ENCODE measurements around the gene TTC39C.
"Not testable (repeated sequence)": the region's sequence is repeated elsewhere in the genome, so short reads cannot be mapped to it uniquely, and the experiment has no call there.

The TTC39C gene

DNA sequence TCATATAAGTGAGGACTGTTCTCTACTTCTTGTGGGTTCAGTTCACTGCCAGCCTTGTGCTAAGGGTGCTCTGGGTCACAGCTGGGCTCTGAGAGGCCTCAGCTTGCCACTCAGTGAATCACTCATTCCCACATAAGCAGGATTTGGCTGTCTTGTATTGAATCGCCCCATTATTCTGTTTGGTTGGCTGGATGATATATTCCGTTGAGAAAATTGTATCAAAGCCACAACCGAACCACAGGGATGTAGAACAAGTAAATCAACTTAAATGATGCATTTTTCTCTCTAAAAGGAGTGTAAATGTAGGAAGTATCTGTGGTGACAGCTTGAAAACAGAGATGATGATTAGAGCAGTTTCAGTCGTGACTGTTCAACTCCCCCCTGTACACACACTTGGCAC lies 39.6 kb downstream of the TTC39C start:
- peak; percentile 14 for DNase-seq (ENCODE audit: low spot score)

DNA sequence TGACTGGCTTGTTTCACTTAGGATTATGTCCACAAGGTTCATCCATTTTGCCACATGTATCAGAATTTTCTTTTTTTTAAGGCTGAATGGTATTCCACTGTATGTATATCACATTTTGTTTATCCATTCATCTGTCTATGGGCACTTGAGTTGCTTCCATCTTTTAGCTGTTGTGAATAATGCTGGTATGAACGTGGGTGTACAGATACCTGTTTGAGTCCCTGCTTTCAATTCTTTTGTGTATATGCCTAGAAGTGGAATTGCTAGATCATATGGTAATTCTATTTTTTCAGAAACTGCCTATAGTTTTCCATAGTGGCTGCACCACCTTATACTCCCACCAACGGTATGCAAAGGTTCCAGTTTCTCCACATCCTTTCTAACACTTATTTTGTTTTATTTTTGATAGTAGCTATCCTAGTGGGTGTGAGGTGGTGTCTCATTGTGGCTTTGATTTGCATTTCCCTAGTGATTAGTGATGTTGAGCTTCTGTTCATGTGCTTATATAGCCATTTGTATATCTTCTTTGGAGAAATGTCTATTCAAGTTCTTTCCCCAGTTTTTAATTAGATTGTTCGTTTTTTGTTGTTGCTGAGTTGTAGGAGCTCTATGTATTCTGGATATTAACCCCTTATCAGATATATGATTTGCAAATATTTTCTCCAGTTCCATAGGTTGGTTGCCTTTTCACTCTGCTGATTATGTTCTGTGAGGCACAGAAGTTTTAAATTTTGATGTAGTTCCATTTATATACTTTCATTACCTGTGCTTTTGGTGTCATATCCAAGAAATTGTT lies 40.7 kb downstream of the TTC39C start:
- DNase-seq (ENCODE audit: low spot score): no peak

DNA sequence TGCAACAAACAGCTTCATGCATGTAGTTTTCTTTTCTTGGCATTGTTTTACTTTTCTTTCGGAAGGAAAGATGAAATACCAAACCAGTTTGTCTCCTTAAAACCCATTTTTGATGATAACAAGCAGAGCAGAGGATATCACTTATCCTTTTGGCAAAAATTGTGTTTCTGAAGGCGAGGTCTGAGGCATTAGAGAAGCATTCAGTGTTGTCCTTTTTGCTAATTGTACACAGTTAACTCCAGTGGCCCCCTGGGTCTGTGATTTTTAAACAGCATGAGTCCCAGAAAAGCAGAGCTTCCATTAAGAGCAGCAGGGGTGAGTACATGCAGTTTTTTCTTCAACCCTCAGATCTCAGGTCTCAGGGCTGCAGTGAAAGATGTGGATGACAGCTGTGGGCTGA lies 41.3 kb downstream of the TTC39C start:
- DNase-seq (ENCODE audit: low spot score): no peak

DNA sequence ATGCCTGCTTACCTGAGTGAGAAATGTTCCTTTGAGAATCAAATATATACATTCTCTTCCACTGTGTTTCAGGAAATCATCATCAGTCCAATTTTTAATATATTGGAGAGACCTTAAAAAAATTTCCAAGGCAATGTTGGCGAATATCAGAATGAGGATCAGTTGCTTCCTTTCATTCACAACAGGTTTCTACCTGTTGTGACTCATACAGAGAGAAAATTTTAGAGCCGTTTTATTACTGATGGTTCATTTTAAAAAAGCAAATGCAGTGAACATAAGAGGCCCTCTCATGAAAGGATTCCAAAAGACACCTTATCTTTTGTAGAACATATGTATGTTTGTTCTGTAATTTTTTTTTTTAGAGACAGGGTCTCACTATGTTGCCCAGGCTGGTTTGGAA lies 42.0 kb downstream of the TTC39C start:
- DNase-seq (ENCODE audit: low spot score): no peak

DNA sequence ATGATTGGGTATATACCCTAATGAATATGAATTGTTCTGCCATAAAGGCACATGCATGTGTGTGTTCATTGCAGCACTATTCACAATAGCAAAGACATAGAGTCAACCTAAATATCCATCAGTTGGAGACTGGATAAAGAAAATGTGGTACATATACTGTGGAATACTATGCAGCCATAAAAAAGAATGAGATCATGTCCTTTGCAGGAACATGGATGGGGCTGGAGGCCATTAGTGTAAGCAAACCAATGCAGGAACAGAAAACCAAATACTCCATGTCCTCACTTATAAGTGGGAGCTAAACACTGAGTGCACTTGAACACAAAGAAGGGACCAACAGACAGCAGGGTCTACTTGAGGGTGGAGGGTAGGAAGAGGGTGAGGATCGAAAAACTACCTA lies 43.2 kb downstream of the TTC39C start:
- DNase-seq (ENCODE audit: low spot score): no peak

DNA sequence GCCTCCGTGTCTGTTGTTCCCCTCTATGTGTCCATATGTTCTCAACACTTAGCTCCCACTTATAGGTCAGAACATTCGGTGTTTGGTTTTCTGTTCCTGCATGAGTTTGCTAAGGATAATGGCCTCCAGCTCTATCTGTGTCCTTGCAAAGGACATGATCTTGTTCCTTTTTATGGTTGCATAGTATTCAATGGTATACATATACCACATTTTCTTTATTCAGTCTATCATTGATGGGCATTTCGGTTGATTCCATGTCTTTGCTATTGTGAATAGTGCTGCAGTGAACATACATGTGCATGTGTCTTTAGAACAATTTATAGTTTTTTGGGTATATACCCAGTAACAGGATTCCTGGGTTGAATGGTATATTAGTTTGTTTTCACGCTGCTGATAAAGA lies 44.8 kb downstream of the TTC39C start:
- DNase-seq (ENCODE audit: low spot score): not testable (repeated sequence)

DNA sequence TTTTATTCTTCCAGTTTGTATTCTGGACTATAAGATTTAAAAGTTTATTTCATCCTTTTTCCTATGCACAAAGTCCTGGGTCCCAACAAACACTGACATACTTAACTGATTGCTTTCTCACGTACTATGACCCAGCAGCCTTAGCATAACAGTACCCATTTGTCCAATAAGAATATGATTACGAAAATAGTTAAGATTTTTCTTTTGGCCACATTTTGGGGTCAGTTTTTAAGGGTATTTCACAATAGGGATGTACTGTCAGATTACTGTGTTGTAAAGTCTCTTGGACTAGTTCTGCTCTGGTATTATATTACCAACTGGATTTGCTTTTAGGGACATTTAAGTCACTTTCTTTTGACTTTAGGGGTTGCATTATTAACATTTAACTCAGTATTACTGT lies 46.1 kb downstream of the TTC39C start:
- no peak for DNase-seq (ENCODE audit: low spot score)

DNA sequence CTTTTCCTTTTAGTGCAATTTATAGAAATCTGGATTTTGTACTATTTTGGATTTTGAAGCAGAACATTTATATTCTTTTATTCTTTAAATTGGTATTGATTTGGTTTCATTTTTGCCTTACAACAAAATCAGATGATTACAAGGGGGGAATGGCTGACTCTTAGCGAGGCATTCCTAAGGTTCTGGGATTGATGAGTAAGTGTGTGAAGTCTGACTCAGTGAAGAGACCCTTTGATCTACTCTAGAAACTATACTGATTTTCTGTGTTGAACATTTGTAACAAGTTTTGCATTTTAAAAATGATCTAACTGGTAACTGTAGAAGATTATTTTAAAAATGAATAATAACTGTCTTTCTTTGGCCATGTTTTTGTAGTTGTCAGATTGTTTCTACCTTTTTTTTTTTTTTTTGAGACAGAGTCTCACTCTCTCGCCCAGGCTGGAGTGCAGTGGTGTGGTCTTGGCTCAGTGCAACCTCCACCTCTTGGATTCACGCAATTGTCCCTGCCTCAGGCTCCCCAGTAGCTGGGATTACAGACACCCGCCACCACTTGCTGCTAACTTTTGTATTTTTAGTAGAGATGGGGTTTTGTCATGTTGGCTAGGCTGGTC lies 48.7 kb downstream of the TTC39C start:
- peak; percentile 50 for DNase-seq (ENCODE audit: low spot score)

DNA sequence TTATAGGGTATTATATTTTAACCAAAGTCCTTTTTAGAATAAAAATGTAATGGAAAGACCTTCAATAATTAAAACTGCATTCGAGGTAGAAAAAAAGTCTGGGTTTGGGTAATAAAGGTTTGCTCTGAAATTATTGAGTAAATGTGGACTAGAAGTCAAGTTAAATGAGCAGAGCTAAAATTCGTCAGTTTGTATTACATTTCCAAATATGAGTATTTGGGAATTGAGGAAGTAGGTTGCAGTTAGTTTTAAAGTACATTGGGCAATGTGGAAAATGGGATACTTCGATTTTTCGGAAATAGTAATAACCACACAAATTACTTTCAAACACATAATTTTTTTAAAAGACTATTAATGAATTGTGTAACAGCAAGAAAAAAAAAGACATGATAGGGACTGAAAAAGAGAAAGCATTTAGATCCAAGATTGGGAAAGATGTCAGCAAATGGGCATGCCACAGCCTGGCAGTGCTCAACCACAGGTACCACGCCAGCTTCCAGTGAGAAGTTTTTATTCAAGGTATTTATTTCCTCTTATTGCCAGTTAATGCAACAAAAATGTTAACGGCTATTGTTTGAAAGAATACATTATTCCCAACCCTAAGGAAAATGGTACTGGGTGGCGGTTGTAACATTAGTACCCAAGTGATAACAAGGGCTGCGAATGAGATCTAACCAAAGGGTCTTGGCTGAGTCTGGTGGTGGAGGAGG lies 50.0 kb downstream of the TTC39C start:
- no peak for DNase-seq (ENCODE audit: low spot score)

DNA sequence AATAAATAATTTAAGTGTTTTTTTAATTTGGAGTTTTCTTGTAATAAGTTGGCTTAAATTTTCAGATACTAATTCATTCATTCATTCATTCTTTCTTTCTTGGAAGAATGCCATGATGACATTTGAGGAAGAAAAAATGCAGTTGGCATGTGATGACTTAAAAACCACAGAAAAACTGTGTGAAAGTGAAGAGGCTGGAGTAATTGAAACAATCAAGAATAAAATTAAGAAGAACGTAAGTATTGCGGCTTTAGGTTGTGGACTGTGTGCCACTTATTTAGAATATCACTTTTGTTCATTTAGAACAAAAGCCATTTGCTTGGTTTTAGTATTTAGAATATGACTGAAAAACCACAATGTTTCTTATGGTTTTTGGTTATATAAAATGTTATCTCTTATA lies 51.4 kb downstream of the TTC39C start:
- DNase-seq (ENCODE audit: low spot score): no peak

DNA sequence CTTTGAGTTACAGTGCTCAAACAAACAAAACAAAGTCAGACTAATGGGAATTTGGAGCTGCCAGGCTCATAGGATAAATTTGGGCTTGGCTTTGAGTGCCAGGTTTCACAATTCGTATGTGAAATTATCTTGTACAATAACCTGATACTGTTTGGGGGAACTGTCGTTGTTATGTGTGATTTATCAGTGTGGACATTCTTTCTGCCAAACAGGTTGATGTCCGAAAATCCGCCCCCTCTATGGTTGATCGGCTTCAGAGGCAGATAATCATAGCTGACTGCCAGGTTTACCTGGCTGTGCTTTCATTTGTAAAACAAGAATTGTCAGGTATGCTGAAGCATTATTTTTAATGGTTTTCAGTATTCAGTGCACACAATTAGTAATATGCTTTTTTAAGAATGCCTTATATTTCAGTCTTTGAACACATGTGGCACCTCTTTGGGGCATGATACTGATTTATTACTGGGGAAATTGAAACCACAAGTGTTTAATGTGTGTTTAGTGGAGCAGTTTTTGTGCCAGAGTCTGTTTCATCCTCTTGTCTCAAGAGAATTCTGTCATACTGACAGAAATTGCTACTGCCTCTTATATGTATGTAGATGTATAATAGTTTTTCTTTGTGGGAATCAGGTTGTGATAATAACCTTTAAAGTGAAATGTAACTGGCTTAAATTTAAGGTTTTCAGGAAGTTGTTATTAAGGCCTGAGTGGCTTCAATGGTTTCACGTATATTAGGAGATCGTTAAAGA lies 54.6 kb downstream of the TTC39C start:
- no peak for DNase-seq (ENCODE audit: low spot score)

DNA sequence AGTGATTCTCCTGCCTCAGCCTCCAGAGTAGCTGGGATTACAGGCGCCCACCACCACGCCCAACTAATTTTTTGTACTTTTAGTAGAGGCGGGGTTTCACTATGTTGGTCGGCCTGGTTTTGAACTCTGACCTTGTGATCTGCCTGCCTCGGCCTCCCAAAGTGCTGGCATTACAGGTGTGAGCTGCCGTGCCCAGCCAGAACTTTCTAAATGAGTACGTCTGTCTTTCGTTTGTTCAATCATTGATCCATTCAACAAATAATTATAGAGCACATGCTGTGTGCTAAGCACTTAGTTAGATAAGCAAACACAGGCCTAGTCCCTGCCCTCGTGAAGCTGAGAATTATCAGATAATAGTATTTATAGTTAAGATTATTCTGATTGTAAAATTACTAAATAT lies 56.5 kb downstream of the TTC39C start:
- no peak for DNase-seq (ENCODE audit: low spot score)

DNA sequence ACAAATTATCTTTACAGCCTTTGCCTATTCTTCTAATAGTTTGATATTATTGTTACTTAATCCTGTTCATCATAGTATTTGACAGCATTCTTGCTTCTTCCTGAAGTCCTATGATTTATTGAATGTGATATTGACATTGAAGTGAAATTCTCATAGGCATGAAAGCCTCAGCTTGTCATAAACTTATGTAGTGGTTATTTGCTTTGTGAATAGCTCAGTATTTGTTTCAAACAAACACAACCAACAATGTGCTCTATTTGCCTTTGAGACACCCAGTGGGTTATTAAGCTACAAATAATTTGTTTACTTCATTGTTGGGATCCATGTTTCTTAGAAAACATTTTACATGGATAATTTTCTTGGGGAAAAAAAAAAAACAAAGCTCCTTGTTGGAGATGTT lies 57.2 kb downstream of the TTC39C start:
- no peak for DNase-seq (ENCODE audit: low spot score)

DNA sequence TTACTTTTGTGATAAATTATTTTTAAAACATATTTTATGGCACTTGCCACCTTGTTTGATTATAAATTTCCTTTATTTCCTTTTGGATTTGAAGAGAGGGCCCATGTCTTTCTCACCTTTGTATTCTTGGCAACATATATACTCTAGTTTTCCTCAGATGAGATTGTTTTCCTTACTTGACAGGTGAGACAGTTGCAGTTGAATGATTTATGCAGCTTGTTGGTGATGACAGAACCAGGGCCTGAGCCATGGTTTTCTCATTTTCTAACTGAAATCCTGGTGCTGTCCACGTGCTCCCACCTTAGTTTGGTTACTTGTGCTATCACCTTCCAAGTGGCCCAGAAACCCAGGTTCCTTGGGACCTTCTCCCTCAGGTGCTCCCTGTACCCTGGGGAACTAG lies 58.2 kb downstream of the TTC39C start:
- no peak for DNase-seq (ENCODE audit: low spot score)

DNA sequence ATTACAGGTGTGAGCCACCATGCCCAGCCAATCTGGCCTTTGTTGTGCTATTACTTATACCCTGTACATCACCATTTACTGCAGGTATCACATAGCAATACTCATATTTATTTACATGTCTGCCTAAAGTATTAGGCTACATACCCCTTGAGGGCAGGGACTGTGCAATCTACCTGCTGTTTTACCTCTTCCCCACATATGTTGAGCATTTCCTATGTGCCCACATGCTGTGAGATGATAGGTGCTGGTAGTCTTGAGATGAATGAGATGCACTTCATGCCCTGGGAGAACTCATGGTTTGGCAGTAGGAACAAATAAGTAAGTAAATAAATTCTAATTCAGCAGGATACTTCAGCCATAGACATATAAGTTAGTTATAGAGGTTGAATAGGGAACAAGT lies 59.2 kb downstream of the TTC39C start:
- no peak for DNase-seq (ENCODE audit: low spot score)

DNA sequence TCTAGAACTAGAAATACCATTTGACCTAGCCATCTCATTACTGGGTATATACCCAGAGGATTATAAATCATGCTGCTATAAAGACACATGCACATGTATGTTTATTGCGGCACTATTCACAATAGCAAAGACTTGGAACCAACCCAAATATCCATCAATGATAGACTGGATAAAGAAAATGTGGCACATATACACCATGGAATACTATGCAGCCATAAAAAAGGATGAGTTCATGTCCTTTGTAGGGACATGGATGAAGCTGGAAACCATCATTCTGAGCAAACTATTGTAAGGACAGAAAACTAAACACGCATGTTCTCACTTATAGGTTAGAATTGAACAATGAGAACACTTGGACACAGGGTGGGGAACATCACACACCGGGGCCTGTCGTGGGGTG lies 60.2 kb downstream of the TTC39C start:
- DNase-seq (ENCODE audit: low spot score): not testable (repeated sequence)

DNA sequence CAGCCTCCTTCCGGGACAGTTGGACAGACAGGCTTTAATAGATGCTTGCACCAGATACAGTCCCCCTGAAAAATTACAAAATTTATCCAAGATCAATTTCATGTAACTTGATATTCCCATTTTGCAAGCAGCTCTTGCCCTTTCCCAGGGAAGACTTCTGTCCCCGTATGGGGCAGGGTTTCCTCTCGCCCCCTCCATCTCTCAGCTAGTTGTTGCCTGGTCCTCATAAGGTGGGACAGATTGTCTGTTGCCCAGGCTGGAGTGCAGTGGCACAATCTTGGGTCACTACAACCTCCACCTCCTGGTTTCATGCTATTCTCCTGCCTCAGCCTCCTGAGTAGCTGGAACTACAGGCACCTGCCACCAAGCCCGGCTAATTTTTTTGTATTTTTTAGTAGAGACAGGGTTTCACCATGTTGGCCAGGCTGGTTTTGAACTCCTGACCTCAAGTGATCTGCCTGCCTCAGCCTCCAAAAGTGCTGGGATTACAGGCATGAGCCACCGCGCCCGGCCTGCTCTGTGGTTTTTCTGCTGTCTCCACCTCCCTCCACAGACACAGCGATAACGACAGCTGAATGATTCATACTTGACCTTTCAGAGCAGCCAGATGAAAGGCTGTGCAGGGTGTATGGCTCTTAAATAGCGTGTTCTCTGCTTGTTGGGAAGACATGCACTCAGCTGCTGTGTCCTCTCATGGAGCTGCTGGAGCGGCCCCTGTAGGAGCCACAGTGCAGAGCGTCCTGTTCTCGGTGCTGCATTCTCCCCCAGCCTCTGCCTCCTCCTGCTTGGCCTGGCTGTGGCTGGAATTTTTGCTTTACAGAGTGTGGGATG lies 61.4 kb downstream of the TTC39C start:
- DNase-seq (ENCODE audit: low spot score): peak; percentile 87

DNA sequence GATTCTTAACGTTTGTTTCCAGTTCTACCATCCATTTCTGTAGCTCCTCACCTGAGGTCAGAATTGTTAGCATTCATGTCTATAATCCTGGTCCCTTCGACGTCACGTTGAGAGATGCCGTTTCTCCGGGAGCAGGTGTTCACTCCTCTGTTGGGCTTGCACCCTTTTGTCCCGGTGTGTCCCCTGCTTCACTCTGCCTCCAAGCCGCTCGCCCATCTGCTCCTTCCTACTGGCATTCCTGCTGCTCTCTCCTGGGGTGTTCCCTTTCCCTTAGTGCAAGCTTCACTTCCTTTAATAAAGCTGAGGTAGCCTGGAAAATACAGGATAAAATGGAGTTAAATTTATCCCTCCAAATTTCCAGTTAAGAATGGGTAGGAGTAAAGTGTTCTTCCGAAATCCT lies 62.4 kb downstream of the TTC39C start:
- DNase-seq (ENCODE audit: low spot score): no peak

DNA sequence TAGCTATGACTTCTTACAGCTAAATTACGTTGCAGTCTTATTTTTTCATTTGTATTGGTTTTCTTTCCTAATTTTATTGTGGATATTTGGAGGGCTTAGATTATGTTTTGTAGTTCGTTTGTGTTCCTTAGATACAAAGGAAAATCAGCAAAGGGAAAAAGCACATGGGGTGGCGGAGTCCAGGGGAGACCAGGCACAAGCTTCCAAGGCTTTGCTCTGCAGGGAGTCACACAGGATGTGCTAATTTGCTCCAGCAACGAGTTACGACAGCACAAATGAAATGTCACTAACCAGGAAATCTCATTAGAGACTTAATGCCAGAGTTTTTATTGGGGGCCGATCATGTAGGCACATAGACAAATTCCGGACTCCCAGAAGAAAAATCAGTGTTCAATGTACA lies 63.8 kb downstream of the TTC39C start:
- no peak for DNase-seq (ENCODE audit: low spot score)

DNA sequence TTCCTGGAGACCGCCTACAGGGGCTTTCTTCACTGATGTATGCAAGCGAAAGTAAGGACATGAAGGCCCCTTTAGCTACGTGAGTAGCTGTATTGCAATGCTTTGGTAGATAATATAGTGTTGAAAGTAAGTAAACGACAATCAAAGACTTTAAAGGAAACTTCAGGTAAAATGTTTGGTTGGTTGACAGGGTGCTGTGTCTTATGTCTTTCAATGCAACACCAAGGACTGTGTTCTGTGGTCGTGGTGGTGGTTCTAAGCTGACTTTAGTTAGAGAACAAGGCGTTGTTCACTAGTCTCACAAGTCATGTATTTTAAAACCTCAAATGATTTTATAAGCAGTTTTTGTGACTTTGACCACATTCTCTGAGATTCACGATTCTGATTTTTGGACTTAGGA lies 66.3 kb downstream of the TTC39C start:
- DNase-seq (ENCODE audit: low spot score): no peak

DNA sequence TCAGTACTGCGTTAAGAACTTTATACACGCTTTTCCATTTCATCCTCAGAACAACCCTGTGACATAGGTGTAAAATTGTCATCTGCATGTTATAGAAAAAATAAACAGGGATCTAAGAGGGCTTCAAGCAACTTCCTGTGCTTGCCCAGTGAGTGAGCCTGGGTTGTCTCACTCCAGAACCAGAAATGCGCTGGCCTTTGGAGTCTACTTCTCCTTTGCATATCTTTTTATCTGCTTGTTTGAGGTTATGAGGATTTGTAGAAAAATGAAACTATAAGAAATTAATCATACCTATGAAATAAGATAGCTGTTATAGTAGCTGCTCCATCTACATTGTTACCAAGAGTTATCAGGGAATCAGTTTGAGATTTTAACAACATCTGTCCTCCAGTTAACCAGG lies 69.0 kb downstream of the TTC39C start:
- no peak for DNase-seq (ENCODE audit: low spot score)

DNA sequence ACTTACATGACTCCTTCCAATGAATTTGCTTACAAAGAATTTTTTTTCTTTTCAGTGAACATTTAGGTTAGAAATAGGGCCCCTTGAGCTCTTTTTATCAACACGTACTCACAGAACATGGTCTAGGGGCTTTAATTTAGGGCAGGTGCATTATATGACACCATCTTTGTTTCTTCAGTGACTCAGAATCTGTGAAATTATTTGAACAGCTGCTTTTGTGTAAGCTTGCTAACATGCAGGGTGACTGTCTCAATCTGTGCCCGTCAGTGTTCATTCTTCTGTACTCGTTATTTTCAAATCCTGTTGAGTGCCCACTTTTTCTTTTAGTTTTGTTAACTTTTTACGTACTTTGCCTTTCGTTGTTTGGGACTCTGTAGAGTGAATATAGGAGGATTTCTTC lies 71.5 kb downstream of the TTC39C start:
- no peak for DNase-seq (ENCODE audit: low spot score)

Measured in AG08396 (cell line).